Suppressor macrophage treated with lipopolysaccharide for 1 hour (primary cell): ENCODE results near the gene PIF1.
A peak's percentile ranks its signal among the peaks of the same experiment; 100 is the strongest.

Experiments used
- DNase-seq, 3 donors: peaks; one replicate each; pipeline ENCODE4 v3.0.0-alpha.2; 2020 to 2022

The PIF1 gene

DNA sequence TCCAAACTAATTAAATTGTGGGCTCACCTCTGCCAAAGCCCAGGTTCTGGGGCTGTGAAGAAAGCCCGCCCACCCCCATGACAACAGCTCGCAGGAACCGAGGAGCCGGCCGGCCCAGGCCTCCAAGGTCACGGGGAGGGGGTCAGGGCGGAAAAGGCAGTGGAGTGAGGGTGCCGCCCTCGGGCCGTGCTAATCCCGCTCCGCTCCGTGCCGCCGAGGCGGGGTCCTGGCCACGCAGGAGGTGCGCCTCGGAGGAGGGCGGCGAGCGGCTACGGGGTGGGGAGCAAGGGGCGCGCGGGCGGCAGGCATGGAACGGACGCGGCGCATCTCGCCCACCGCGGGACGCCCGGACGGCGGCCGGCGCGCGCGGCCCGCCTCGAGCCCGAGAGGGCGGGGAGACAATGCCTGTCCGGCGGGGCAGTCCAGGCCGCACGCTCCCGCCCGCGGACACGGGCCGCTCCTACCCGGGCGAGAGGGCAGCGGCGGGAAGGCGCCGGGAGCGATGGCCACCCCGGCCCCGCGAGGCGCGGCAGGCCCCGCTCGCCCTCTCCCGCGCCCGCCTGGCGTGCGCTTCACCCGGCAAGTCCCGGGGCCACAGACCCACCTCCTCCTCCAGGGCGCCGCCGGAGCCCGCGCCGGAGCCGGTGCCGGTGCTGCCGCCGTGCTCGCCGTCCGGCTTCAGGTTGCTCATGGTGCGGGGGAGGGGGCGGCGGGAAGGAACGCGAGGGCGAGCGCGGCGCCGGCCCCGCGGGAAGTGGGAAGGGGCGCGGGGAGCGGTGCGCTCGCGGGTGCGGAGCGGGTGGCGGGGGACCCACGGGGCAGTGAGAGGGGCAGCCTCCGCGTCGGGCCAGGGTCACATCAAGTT, 50.6 kb downstream of the PIF1 start:
- peak in 2 of 3 donors; percentile 28 to 57 for DNase-seq

- DNase-seq = no peak
Measured at GRCh38 chr15:64774037-64774628, 51.3 kb downstream of the PIF1 start.

- DNase-seq = no peak
Measured at GRCh38 chr15:64773606-64774005, 51.8 kb downstream of the PIF1 start.

DNA sequence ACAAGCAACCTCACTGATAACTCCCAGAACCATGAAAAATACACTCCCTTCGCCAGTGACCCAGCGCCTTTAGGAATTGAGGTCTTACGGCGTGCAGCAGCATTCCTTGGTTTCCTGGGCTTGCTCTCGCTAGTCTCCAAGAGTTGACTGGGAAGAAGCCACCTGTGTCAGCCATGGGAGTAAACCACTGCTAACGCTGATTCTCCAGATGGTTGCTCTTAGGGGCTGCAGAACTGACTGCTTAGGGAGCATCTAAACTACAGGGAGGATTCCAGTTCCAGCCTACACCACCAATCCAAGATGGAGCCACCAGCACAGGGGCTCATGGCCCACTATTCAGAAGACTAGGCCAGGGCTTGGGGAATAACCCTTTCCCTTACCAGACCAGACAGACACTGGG, 52.5 kb downstream of the PIF1 start:
- no peak for DNase-seq

DNA sequence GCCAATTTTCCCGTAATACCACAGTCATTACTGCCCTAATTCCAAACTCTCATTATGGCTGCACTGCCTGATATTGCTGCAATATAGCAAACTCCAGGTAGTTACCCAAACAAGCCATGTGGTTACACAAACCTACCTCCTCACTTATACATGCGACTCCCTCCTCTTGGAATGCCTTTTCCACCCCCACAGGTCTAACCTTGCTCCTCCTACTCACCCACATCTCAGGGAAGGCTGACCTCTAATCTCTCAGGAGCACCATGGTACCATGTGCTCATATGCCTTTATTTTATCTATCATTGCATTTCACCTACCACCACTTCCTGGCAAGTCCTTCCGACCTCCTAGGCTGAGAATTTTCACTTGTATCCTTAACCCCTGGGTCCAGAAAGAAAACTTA, 53.0 kb downstream of the PIF1 start:
- no peak for DNase-seq

DNA sequence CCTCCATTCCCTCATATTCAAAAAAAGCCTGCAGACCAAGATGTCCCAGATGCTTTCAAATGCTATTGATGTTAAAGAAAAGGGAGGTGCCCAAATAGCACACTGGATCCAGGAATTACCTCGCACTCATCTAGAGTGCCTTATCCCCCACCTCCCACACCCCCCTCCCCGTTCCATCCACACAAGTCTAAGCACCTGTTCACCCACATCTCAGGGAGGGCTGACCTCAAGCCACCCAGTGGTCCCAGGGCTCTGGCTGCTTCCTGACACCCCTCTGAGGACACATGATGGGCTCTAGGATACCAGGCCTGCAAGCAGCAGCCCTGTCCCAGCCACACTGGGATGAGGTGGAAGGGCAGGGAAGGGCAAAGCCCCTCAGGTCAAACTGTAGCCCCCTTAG, 54.8 kb downstream of the PIF1 start:
- DNase-seq = no peak

GRCh38 chr15:64767203-64767602, 58.2 kb downstream of the PIF1 start:
- peak in 2 of 3 donors; percentile 27 to 29 for DNase-seq

GRCh38 chr15:64766058-64766457, 59.4 kb downstream of the PIF1 start:
- DNase-seq = no peak
